Astrocyte (in vitro differentiated cells and primary cell): Measurements from ENCODE around the gene TINAG. TPM values are rescaled to one million over a fixed set of nuclear protein-coding genes. Genes with fewer than 3 reads are reported as not detected.

Experiments used
- DNase-seq: peaks from one replicate; pipeline ENCODE4 v3.0.0-alpha.2; 2010; ENCODE audit warnings: low read depth
- FAIRE-seq: peaks from 2 replicates; lab custom pipeline; 2011; peaks lifted over from hg19 to GRCh38; lab: Jason Lieb, UNC
- H2AFZ ChIP-seq: 2 replicates; pipeline ENCODE4 v1.6.0; 2012; ENCODE audit warnings: low read depth, low read length, inconsistent platforms
- H3K27ac ChIP-seq: 2 replicates; pipeline ENCODE4 v1.5.1; 2011; ENCODE audit warnings: low read depth, low read length, inconsistent platforms
- H3K27me3 ChIP-seq: 2 replicates; pipeline ENCODE4 v1.6.0; 2011; ENCODE audit warnings: low read length, inconsistent platforms; ENCODE audit not compliant: insufficient read depth
- H3K36me3 ChIP-seq: 2 replicates; pipeline ENCODE4 v1.5.1; 2011; ENCODE audit warnings: low read length, inconsistent platforms; ENCODE audit not compliant: insufficient read depth
- H3K4me1 ChIP-seq: 2 replicates; pipeline ENCODE4 v1.5.1; 2011; ENCODE audit warnings: low read length, inconsistent platforms; ENCODE audit not compliant: insufficient read depth
- H3K4me2 ChIP-seq: 2 replicates; pipeline ENCODE4 v1.6.0; 2012; ENCODE audit warnings: low read length, inconsistent platforms
- H3K4me3 ChIP-seq: 2 replicates; pipeline ENCODE4 v1.5.1; 2011; ENCODE audit warnings: low read depth, mild to moderate bottlenecking, low read length, inconsistent platforms; ENCODE audit not compliant: insufficient read depth
- H3K79me2 ChIP-seq: 2 replicates; pipeline ENCODE4 v1.6.0; 2012; ENCODE audit warnings: mild to moderate bottlenecking, low read length, inconsistent platforms; ENCODE audit not compliant: insufficient read depth
- H3K9ac ChIP-seq: 2 replicates; pipeline ENCODE4 v1.6.0; 2012; ENCODE audit warnings: mild to moderate bottlenecking, low read length, inconsistent platforms
- H3K9me3 ChIP-seq: 2 replicates; pipeline ENCODE4 v1.5.1; 2012; ENCODE audit warnings: low read depth, mild to moderate bottlenecking, low read length, inconsistent platforms; ENCODE audit not compliant: insufficient read depth
- H4K20me1 ChIP-seq: 2 replicates; pipeline ENCODE4 v1.6.0; 2012; ENCODE audit warnings: low read length, inconsistent platforms; ENCODE audit not compliant: insufficient read depth
- H3K27ac Mint-ChIP-seq: one replicate; pipeline ENCODE4 v1.8.0; 2021; ENCODE audit warnings: mild to moderate bottlenecking, mixed read lengths; ENCODE audit not compliant: unreplicated experiment
- H3K27me3 Mint-ChIP-seq: one replicate; pipeline ENCODE4 v1.8.0; 2021; ENCODE audit warnings: low read depth, mixed read lengths; ENCODE audit not compliant: unreplicated experiment
- H3K36me3 Mint-ChIP-seq: one replicate; pipeline ENCODE4 v1.8.0; 2021; ENCODE audit warnings: low read depth, mixed read lengths; ENCODE audit not compliant: unreplicated experiment
- H3K4me1 Mint-ChIP-seq: one replicate; pipeline ENCODE4 v1.8.0; 2021; ENCODE audit warnings: low read depth, mixed read lengths; ENCODE audit not compliant: unreplicated experiment
- H3K4me3 Mint-ChIP-seq: one replicate; pipeline ENCODE4 v1.8.0; 2021; ENCODE audit warnings: mild to moderate bottlenecking, moderate library complexity, mixed read lengths; ENCODE audit not compliant: unreplicated experiment
- H3K9me3 Mint-ChIP-seq: one replicate; pipeline ENCODE4 v1.8.0; 2021; ENCODE audit warnings: mild to moderate bottlenecking, mixed read lengths; ENCODE audit not compliant: unreplicated experiment
- CTCF ChIP-seq: IDR thresholded peaks from 2 replicates; pipeline ENCODE4 v1.5.1; 2011; ENCODE audit warnings: low read depth, mild to moderate bottlenecking, inconsistent platforms, low read length, moderate library complexity; ENCODE audit not compliant: insufficient read depth
- EZH2 ChIP-seq: IDR thresholded peaks from 2 replicates; pipeline ENCODE4 v1.6.1; 2012; ENCODE audit warnings: mild to moderate bottlenecking, low read length, inconsistent platforms; ENCODE audit not compliant: insufficient read depth
- total RNA-seq: library from RNA; stranded (reverse); gene quantifications from 2 replicates; pipeline ENCODE4 v1.2.1, GENCODE V29; 2021

TINAG gene
- total RNA-seq, 1 donor from 2014 or later: not detected

DNA sequence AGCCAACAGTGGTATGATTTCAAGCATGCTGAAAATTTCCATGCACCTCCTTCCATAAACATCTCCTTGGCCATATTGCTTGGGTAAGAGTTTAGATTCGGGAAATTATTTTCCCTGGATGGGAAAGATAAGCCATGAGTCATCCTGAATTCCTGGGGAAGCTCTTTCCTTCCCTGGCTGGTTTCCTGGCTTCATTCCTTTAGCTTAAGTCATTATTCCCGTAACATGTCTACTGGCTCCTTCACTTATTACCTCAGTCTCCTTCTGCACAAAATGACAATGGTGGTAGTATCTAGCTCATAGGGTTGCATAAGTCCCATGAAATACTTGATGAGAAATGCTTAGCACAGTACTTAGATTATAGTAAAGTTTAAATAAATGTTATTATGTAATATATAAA is 27.6 kb downstream of the TINAG start:
- Histone ChIP-seq H3K36me3 (no peaks in the 10 kb centered on the region), H3K4me2 (peak overlapping the region; percentile 71), H3K27ac (peak overlapping the region; percentile 62), H3K9me3 (no peaks in the 10 kb centered on the region), H3K4me1 (peaks cover 15% of the 10 kb centered on the region), H2AFZ (no peak overlapping the region), H3K4me3 (no peak overlapping the region), H3K79me2 (no peaks in the 10 kb centered on the region), H4K20me1 (no peaks in the 10 kb centered on the region), H3K27me3 (no peaks in the 10 kb centered on the region), H3K9ac (no peak overlapping the region)
- TF ChIP-seq CTCF (no peak), EZH2 (no peak)
- Mint-ChIP-seq H3K9me3 (peaks cover 12% of the 10 kb centered on the region), H3K4me3 (no peak overlapping the region), H3K36me3 (no peaks in the 10 kb centered on the region), H3K4me1 (peaks cover 22% of the 10 kb centered on the region), H3K27ac (peak overlapping the region; percentile 82), H3K27me3 (no peaks in the 10 kb centered on the region)
- FAIRE-seq: peak; percentile 97
- DNase-seq: peak; percentile 99

DNA sequence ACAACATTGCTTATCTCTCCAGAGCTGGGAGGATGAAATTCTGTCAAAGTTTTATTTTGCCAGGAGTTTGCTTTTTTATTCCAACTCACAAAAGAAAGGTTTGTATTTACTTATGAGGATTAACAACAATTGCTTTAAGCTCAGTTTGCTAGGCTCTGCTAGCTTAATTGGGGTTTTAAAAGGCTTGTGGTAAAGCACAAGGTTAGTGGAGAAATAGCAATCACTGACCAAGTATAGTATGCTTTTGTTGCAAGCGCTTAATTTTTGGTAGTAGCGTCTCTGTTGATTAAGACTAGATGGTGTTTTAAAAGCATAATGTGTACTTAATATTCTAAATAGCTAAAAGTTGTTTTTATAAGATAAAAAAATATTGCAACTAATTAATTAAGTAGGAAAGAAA is 45.7 kb downstream of the TINAG start:
- Histone ChIP-seq H3K27ac (no peak overlapping the region), H4K20me1 (no peaks in the 10 kb centered on the region), H3K4me1 (no peaks in the 10 kb centered on the region), H3K4me2 (no peak overlapping the region), H3K4me3 (no peak overlapping the region), H3K36me3 (no peaks in the 10 kb centered on the region), H3K79me2 (no peaks in the 10 kb centered on the region), H3K9me3 (no peaks in the 10 kb centered on the region), H3K9ac (no peak overlapping the region), H2AFZ (no peak overlapping the region), H3K27me3 (no peaks in the 10 kb centered on the region)
- DNase-seq (no peak), FAIRE-seq (no peak)
- no peak for TF ChIP-seq EZH2
- TF ChIP-seq CTCF: no peak
- H3K9me3 Mint-ChIP-seq: no peaks in the 10 kb centered on the region
- H3K27me3 Mint-ChIP-seq: no peaks in the 10 kb centered on the region
- no peak overlapping the region for H3K27ac Mint-ChIP-seq
- no peaks in the 10 kb centered on the region for H3K4me1 Mint-ChIP-seq
- no peaks in the 10 kb centered on the region for H3K36me3 Mint-ChIP-seq
- H3K4me3 Mint-ChIP-seq: no peak overlapping the region

DNA sequence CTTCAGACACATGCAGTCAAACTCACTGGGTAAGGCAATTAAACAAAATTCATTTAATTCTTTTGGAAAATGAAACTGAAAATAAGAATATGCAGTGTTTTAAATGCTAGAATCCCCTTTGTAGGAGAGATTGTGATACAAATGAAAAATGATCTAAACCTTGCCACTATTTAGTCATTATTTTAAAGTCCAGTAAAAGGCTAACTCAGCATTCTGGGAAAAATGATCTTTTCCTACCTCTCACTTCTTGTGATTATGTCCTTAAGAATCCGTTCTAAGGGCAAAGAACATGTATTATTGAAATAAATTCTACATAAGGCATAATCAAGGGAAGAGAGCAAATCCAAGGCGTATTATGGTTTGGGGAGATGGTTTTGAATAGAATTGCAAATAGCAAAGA is 46.4 kb downstream of the TINAG start:
- no peaks in the 10 kb centered on the region for H3K9me3 ChIP-seq
- no peaks in the 10 kb centered on the region for H3K4me1 ChIP-seq
- H3K36me3 ChIP-seq: no peaks in the 10 kb centered on the region
- no peaks in the 10 kb centered on the region for H3K4me1 Mint-ChIP-seq
- no peaks in the 10 kb centered on the region for H3K27me3 ChIP-seq
- no peak overlapping the region for H3K4me3 Mint-ChIP-seq
- no peaks in the 10 kb centered on the region for H4K20me1 ChIP-seq
- H3K27ac Mint-ChIP-seq: no peak overlapping the region
- no peaks in the 10 kb centered on the region for H3K36me3 Mint-ChIP-seq
- H3K4me2 ChIP-seq: no peak overlapping the region
- H3K9ac ChIP-seq: no peak overlapping the region
- H3K9me3 Mint-ChIP-seq: no peaks in the 10 kb centered on the region
- H3K27ac ChIP-seq: no peak overlapping the region
- H3K27me3 Mint-ChIP-seq: no peaks in the 10 kb centered on the region
- no peak overlapping the region for H2AFZ ChIP-seq
- H3K79me2 ChIP-seq: no peaks in the 10 kb centered on the region
- H3K4me3 ChIP-seq: no peak overlapping the region
- DNase-seq (no peak), FAIRE-seq (no peak)
- TF ChIP-seq EZH2 (no peak), CTCF (no peak)
